Measurements from ENCODE around the gene SPRR4.

DNA sequence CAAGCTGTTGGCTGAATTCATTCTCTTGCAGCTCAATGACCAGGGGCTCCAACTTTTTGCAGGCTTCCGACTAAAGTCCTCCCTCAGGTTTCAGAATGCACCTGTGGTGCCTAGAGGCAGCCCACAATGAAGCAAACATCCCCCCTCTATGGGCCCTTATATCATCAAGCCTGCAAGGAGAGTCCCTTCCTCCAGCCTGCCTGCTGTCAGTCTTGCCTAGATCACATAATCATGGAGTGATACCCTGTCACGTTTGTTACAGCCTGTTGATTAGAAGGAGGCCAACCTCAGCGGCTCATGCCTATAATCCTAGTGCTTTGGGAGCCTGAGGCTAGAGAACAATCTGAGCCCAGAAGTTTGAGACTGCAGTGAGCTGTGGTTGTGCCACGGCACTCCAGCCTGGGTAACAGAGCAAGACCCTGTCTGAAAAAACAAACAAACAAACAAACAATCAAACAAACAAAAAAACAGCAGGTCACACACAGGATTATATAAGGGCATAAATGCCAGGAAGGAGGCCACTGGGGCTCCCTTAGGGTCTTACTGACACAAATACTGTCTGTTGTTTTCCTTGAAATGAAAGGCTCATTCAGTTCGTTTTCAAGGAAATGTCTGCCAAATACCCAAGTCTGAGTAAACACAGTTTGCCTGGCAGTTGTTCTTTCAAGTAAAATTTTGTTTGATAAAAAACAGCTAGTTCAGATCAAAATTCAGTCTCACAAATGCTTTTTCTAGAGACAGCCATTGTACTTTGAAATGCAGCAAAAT is 26.4 kb downstream of the SPRR4 start:
- TF ChIP-seq CTCF (conservative IDR thresholded peaks at IDR 0.05; ENCODE audit: low read length), result no peak
- TF ChIP-seq EZH2phosphoT487 (IDR thresholded peaks at IDR 0.05; ENCODE audit: borderline replicate concordance, low read depth, low read length), result no peak
